SU-DHL-6 (cell line): ENCODE data around the gene TRIM29.

Experiments
- H2AFZ ChIP-seq: fragments of 200-600 bp; sonication (generic); 2 replicates; pipeline ENCODE4 v1.6.1; 2014; ENCODE audit warnings: low read depth, mild to moderate bottlenecking, moderate library complexity, mixed read lengths, antibody characterized with exemption, low read length; ENCODE audit not compliant: severe bottlenecking
- H3F3A ChIP-seq: fragments of 200-600 bp; shearing (Covaris generic); 2 replicates; pipeline ENCODE4 v1.6.0; 2016; ENCODE audit warnings: antibody characterized with exemption, mild to moderate bottlenecking; ENCODE audit not compliant: insufficient read depth
- H3K27ac ChIP-seq: fragments of 200-600 bp; sonication (generic); 2 replicates; pipeline ENCODE4 v1.5.1; 2016; ENCODE audit warnings: low read depth, mild to moderate bottlenecking, low read length, moderate library complexity, mixed read lengths
- H3K27me3 ChIP-seq: fragments of 200-600 bp; sonication (generic), shearing (Covaris generic); 2 replicates; pipeline ENCODE4 v1.6.0; 2014; ENCODE audit warnings: mild to moderate bottlenecking, low read length
- H3K36me3 ChIP-seq: fragments of 200-600 bp; sonication (generic); 2 replicates; pipeline ENCODE4 v1.6.1; 2014; ENCODE audit warnings: mild to moderate bottlenecking, low read length, mixed read lengths
- H3K4me2 ChIP-seq: fragments of 300-600, 200-600 bp; shearing (Covaris generic), sonication (generic); 2 replicates; pipeline ENCODE4 v1.6.0; 2014; ENCODE audit warnings: low read length, low read depth, mild to moderate bottlenecking; ENCODE audit not compliant: poor library complexity, severe bottlenecking
- H3K4me3 ChIP-seq: fragments of 200-600 bp; sonication (generic); 2 replicates; pipeline ENCODE4 v1.5.1; 2014; ENCODE audit warnings: antibody characterized with exemption, low read length, mild to moderate bottlenecking, mixed read lengths; ENCODE audit not compliant: insufficient read depth, poor library complexity, severe bottlenecking
- H3K79me2 ChIP-seq: fragments of 200-600 bp; sonication (generic); 2 replicates; pipeline ENCODE4 v1.6.1; 2014; ENCODE audit warnings: mild to moderate bottlenecking, low read length, moderate library complexity; ENCODE audit not compliant: insufficient read depth
- H3K9ac ChIP-seq: fragments of 200-600 bp; sonication (generic); 2 replicates; pipeline ENCODE4 v1.7.0; 2014; ENCODE audit warnings: mild to moderate bottlenecking, low read length
- H3K9me2 ChIP-seq: fragments of 200-600 bp; sonication (generic); replicated peaks from 2 replicates; pipeline ENCODE4 v1.6.1; 2014; ENCODE audit warnings: low read length; ENCODE audit not compliant: insufficient read depth
- H3K9me3 ChIP-seq: fragments of 200-600 bp; sonication (generic); 2 replicates; pipeline ENCODE4 v1.6.1; 2014; ENCODE audit warnings: low read length, mixed read lengths; ENCODE audit not compliant: insufficient read depth
- H4K20me1 ChIP-seq: fragments of 200-600 bp; sonication (generic); 2 replicates; pipeline ENCODE4 v1.6.1; 2014; ENCODE audit warnings: low read depth, mild to moderate bottlenecking, antibody characterized with exemption, low read length, moderate library complexity, mixed read lengths
- EZH2phosphoT487 ChIP-seq: fragments of 200-600 bp; sonication (generic), shearing (Covaris generic); conservative IDR thresholded peaks from 2 replicates; pipeline ENCODE4 v1.6.1; 2018; ENCODE audit warnings: mild to moderate bottlenecking, antibody characterized with exemption, low read length, moderate library complexity, mixed read lengths
- TF ChIP-seq, protein P1 (sequence below): fragments of 200-600 bp; sonication (generic); IDR thresholded peaks from one replicate; pipeline ENCODE4 v1.5.1; 2017; ENCODE audit warnings: antibody characterized with exemption, mild to moderate bottlenecking, low read length, moderate library complexity; ENCODE audit not compliant: insufficient read depth, poor library complexity, severe bottlenecking

Gene TRIM29, protein sequence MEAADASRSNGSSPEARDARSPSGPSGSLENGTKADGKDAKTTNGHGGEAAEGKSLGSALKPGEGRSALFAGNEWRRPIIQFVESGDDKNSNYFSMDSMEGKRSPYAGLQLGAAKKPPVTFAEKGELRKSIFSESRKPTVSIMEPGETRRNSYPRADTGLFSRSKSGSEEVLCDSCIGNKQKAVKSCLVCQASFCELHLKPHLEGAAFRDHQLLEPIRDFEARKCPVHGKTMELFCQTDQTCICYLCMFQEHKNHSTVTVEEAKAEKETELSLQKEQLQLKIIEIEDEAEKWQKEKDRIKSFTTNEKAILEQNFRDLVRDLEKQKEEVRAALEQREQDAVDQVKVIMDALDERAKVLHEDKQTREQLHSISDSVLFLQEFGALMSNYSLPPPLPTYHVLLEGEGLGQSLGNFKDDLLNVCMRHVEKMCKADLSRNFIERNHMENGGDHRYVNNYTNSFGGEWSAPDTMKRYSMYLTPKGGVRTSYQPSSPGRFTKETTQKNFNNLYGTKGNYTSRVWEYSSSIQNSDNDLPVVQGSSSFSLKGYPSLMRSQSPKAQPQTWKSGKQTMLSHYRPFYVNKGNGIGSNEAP

DNA sequence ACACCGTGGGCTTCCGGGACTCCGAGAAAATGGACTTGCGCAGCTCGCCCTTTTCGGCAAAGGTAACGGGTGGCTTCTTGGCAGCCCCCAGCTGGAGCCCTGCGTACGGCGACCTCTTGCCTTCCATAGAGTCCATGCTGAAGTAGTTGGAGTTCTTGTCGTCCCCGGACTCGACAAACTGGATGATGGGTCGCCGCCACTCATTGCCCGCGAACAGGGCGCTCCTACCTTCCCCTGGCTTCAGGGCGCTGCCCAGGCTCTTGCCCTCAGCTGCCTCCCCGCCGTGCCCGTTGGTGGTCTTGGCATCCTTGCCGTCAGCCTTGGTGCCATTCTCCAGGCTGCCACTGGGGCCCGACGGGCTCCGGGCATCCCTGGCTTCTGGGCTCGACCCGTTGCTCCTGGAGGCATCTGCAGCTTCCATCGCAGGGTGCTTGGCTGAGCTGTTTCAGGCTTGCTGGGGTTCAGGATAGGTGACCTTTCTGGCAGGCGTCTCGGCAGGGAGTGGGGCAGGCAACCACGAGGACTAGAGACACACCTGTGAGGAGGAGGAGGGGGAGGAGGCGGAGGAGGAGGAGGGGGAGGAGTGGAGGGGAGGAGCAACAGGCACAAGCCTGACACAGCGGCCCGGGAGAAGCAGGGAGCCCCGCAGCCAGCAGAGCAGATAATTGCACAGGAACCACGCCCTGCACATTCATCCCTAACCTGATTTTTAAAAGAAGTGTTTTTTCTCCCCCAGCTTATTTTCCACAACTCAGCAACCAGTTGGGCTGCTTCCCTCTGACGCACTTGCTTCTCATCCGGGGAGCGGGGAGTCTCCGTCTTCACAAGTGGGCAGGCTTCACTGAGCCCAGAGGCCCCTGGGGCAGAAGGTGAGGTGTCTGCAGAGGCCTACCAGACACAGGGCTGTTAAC lies at the start of gene TRIM29:
Gene TRIM29 (minus strand): TSS at position 503 of the 911 bp plus-strand sequence. CDS start 82 bp downstream, at position 421.
- Histone ChIP-seq H3K27ac (no peak within 1 kb of the TSS), H3K9ac (no peak within 1 kb of the TSS), H3K27me3 (no peaks in the 10 kb centered on the region), H3K9me3 (no peaks in the 10 kb centered on the region), H3K36me3 (no peaks in the 10 kb centered on the region), H4K20me1 (no peaks in the 10 kb centered on the region), H2AFZ (no peak within 1 kb of the TSS), H3K79me2 (no peaks in the 10 kb centered on the region), H3F3A (no peaks in the 10 kb centered on the region), H3K4me3 (no peak within 1 kb of the TSS), H3K9me2 (no peaks in the 10 kb centered on the region), H3K4me2 (no peak within 1 kb of the TSS)
- TF ChIP-seq, protein P1, sequence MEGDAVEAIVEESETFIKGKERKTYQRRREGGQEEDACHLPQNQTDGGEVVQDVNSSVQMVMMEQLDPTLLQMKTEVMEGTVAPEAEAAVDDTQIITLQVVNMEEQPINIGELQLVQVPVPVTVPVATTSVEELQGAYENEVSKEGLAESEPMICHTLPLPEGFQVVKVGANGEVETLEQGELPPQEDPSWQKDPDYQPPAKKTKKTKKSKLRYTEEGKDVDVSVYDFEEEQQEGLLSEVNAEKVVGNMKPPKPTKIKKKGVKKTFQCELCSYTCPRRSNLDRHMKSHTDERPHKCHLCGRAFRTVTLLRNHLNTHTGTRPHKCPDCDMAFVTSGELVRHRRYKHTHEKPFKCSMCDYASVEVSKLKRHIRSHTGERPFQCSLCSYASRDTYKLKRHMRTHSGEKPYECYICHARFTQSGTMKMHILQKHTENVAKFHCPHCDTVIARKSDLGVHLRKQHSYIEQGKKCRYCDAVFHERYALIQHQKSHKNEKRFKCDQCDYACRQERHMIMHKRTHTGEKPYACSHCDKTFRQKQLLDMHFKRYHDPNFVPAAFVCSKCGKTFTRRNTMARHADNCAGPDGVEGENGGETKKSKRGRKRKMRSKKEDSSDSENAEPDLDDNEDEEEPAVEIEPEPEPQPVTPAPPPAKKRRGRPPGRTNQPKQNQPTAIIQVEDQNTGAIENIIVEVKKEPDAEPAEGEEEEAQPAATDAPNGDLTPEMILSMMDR = no peak
- no peak for TF ChIP-seq EZH2phosphoT487

DNA sequence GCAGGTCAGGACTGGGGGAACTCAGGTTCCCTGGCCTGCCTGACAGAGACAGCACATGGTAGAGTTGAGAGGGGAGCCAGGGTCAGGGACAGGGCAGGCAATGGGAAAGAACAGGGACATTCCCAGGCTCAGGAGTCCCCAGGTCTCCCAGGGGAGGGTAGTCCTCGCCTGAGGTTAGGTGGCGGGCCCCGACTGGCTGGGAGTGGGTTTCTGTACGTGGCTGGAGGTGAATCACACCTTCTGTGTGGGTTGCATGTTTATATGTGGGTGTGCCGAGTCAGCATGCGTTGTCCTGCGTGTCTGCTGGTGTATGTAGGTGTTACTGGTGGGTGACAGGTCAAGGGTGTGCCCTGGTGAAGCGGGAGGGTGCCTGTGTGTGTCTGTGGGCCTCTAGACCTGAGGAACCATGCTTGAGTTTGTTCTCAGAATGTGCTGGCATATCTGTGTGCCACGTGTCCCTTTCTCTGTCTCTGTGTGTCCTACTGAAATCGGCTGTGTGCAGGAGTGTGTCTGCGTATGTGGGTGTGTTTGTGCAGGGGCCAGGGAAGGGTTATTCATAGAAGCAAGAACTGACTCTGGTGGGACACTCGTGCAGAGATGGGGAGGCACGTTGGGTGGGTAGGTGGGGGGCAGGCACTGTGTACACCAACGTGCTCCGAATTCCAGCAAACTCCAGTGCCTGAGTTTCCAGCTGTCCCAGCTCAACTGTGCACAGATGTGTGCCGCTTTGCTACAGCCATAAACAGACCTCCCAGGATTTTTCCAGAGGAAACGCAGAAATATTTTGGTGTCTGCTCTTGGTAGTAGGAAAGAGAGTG lies 49.1 kb upstream of the TRIM29 start:
- H3K4me3 ChIP-seq = no peak overlapping the region
- H3K4me2 ChIP-seq = no peak overlapping the region
- H3K9me3 ChIP-seq = no peaks in the 10 kb centered on the region

DNA sequence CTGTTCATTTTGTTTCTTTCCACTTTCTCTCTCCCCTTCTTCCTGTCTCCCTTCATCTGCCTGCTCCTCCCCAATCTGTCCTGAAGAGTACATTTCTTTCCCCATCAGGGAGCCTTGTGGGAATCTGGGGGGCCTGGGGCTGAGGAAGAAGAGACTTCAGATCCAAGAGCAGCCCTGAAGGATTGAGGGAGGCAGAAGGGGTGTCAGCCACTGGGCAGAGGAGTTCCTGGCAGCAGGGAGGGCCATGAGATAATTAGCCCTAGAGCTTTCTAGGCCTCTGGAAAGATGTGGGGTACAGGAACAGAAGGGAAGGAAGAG lies 48.5 kb upstream of the TRIM29 start:
- H4K20me1 ChIP-seq = no peaks in the 10 kb centered on the region
- no peaks in the 10 kb centered on the region for H3F3A ChIP-seq
- H3K27ac ChIP-seq = no peak overlapping the region
- TF ChIP-seq, protein P1 = no peak
- TF ChIP-seq EZH2phosphoT487 = no peak
- no peaks in the 10 kb centered on the region for H3K9me2 ChIP-seq
- H3K4me2 ChIP-seq = no peak overlapping the region
- no peak overlapping the region for H2AFZ ChIP-seq
- no peaks in the 10 kb centered on the region for H3K79me2 ChIP-seq
- H3K9ac ChIP-seq = no peak overlapping the region
- no peaks in the 10 kb centered on the region for H3K36me3 ChIP-seq
- no peaks in the 10 kb centered on the region for H3K9me3 ChIP-seq
- no peak overlapping the region for H3K4me3 ChIP-seq
- H3K27me3 ChIP-seq = no peaks in the 10 kb centered on the region

More for the DNA sequence above, 49.1 kb upstream of the TRIM29 start:
- H3F3A ChIP-seq = no peaks in the 10 kb centered on the region
- no peak overlapping the region for H3K9ac ChIP-seq
- H2AFZ ChIP-seq = no peak overlapping the region
- H4K20me1 ChIP-seq = no peaks in the 10 kb centered on the region
- no peaks in the 10 kb centered on the region for H3K27me3 ChIP-seq
- TF ChIP-seq, protein P1 = no peak
- no peak for TF ChIP-seq EZH2phosphoT487
- H3K79me2 ChIP-seq = no peaks in the 10 kb centered on the region
- no peak overlapping the region for H3K27ac ChIP-seq
- H3K36me3 ChIP-seq = no peaks in the 10 kb centered on the region
- no peaks in the 10 kb centered on the region for H3K9me2 ChIP-seq
